ENCODE data around the gene SLC18A2.

GRCh38 chr10:117254774-117255735 lies 14.1 kb downstream of the SLC18A2 start:
- TF ChIP-seq, protein P1, sequence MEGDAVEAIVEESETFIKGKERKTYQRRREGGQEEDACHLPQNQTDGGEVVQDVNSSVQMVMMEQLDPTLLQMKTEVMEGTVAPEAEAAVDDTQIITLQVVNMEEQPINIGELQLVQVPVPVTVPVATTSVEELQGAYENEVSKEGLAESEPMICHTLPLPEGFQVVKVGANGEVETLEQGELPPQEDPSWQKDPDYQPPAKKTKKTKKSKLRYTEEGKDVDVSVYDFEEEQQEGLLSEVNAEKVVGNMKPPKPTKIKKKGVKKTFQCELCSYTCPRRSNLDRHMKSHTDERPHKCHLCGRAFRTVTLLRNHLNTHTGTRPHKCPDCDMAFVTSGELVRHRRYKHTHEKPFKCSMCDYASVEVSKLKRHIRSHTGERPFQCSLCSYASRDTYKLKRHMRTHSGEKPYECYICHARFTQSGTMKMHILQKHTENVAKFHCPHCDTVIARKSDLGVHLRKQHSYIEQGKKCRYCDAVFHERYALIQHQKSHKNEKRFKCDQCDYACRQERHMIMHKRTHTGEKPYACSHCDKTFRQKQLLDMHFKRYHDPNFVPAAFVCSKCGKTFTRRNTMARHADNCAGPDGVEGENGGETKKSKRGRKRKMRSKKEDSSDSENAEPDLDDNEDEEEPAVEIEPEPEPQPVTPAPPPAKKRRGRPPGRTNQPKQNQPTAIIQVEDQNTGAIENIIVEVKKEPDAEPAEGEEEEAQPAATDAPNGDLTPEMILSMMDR (IDR thresholded peaks at IDR 0.05) = no peak
- TF ChIP-seq POLR2A (IDR thresholded peaks at IDR 0.05) (no peak), POLR2AphosphoS5 (IDR thresholded peaks at IDR 0.05) (no peak), EP300 (IDR thresholded peaks at IDR 0.05; ENCODE audit: low read depth) (no peak)

All from transverse colon (tissue), 4 donors.